Stomach (tissue), 9 donors: ENCODE data around the gene RALGDS. TPM values are rescaled to one million over a fixed set of nuclear protein-coding genes. Genes with fewer than 3 reads are reported as not detected.
A peak's percentile ranks its signal among the peaks of the same experiment; 100 is the strongest.

ENCODE experiments used
- DNase-seq, 2 donors: peaks; one replicate each; pipeline versions ENCODE4 v3.0.0 to v3.0.0-alpha.2; 2013 to 2019
- H3K27ac ChIP-seq, 5 donors: fragments of 200-600 bp in 4 of 5; sonication (generic) in 4 of 5; one replicate each; pipeline ENCODE4 v1.5.1; 2013 to 2019; ENCODE audit warnings: mild to moderate bottlenecking in 1 of 5, moderate library complexity in 1 of 5
- H3K27me3 ChIP-seq, 3 donors: fragments of 200-600 bp; sonication (generic); one replicate each; pipeline ENCODE4 v1.5.1; 2017 to 2019; ENCODE audit warnings: mixed run types in 1 of 3
- H3K36me3 ChIP-seq, 4 donors: fragments of 200-600 bp; sonication (generic); 1 replicate in 3 of 4; 2 replicates in 1 of 4; pipeline ENCODE4 v1.5.1; 2016 to 2019
- H3K4me1 ChIP-seq, 4 donors: fragments of 200-600 bp; sonication (generic); one replicate each; pipeline ENCODE4 v1.5.1; 2016 to 2019
- H3K4me3 ChIP-seq, 4 donors: fragments of 200-600 bp; sonication (generic) in 3 of 4; one replicate each; pipeline ENCODE4 v1.5.1; 2016 to 2019; ENCODE audit warnings: mild to moderate bottlenecking in 1 of 4
- H3K9me3 ChIP-seq, 4 donors: fragments of 200-600 bp; sonication (generic); one replicate each; pipeline ENCODE4 v1.5.1; 2016 to 2019
- EP300 ChIP-seq: sonication (generic); formaldehyde crosslinking; IDR thresholded peaks from one replicate; pipeline ENCODE4 v1.6.1; 2017; ENCODE audit warnings: antibody characterized with exemption
- POLR2A ChIP-seq, 4 donors: fragments of 450-650 bp; IDR thresholded peaks; one replicate each; pipeline ENCODE4 v1.6.1; 2016; ENCODE audit warnings: antibody characterized with exemption in 4 of 4, control low read depth in 2 of 4, mild to moderate bottlenecking in 1 of 4, moderate library complexity in 1 of 4
- POLR2AphosphoS5 ChIP-seq, 3 donors: sonication (generic); formaldehyde crosslinking; IDR thresholded peaks; one replicate each; pipeline ENCODE4 v1.6.1; 2016; ENCODE audit warnings: antibody characterized with exemption in 3 of 3
- WGBS, 5 donors: extraction: QIAGEN DNeasy Blood & Tissue Kit in 3 of 5; methylation state at CpG; one replicate each; pipeline versions ENCODE4 v1.1.5 to v1.1.7; 2013 to 2018; 5-methylcytosine and 5-hydroxymethylcytosine counted together
- intact Hi-C: fragments of 100-400 bp; cut with DNase I; formaldehyde crosslinking; loops from one replicate; pipeline ENCODE4 v1.15.1; 2023; ENCODE audit warnings: low total_unique reads
- polyA plus RNA-seq, 3 donors: library from polyadenylated mRNA; stranded (reverse); fragments of 200-250 nt; gene quantifications; one replicate each; pipeline ENCODE4 v1.2.3, GENCODE V29; 2013
- total RNA-seq, 5 donors: library from RNA; depleted of rRNA; stranded (reverse); fragments of >200 nt; gene quantifications; one replicate each; pipeline versions ENCODE4 v1.1.0 to v1.2.3, GENCODE V29; 2014 to 2016
- TF ChIP-seq, protein P1 (sequence below), 7 experiments: fragments of 450-650 bp in 4 of 7; fragments of 200-600 bp in 3 of 7; sonication (generic) in 3 of 7; IDR thresholded peaks; one replicate each; pipeline ENCODE4 v1.5.1; 2016 to 2019; ENCODE audit warnings: antibody characterized with exemption in 7 of 7, control low read depth in 2 of 7, mild to moderate bottlenecking in 1 of 7
- donor health status: healthy with polysubstance abuse.
- donor health status: Bipolar disorder and iron deficiency.
- donor health status: healthy.

Gene RALGDS
- total and polyA plus RNA-seq, 8 donors: 20.5 to 242 (median 43.6) TPM

- H3K4me3 ChIP-seq: peak overlapping the region in 3 of 4 donors; percentile 34 to 44 (median 40)
- intact Hi-C loops: loop anchor here (10.0 kb wide), 1 partner anchor 100 kb away; no protein-coding TSS in a partner anchor
- WGBS, 5 donors: 66 to 80% (median 74%) methylated on average over 19 of the region's 19 CpGs
Observed at GRCh38 chr9:133144904-133145851, 24.1 kb upstream of the RALGDS start.

DNA sequence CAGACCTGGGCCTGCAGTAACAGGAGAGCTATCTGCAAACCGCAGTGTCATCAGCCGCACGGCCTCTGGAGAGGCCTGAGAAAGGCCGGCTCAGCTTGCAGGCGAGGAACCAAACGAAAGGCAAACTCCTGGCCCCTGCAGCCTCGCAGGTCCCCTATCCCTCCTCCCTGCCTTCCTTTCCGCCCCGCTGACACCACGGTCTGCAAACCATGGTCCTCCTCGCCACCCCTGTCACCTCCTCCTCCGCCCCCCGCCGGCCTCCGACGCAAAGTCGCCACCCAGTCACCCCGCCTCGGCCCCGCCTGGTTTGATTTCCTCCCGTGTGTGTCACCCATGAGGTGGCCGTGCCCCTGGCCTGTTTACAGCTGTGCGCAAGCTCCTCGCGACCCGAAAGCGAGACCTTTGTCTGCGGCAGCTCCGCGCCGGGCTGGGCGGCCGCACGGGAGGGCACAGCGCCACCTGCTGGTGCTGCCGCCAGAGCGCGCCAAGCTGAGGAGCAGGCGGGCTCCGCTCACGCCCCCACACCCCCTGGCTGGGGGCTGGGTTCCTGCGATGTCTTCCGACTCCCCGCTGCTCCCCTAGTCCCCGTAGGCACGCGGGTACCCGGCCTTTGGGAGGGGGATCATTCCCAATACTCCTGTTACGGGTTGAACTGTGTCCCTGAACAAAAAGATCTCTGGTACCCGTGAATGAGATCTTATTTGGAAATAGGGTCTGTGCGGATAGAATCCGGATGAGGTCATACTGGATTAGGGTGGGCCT is 23.3 kb upstream of the RALGDS start:
- H3K27ac ChIP-seq: peak overlapping the region; percentile 60 to 77 (median 71)

More at GRCh38 chr9:133144904-133145851, 24.1 kb upstream of the RALGDS start:
- Histone ChIP-seq H3K4me1 (peaks cover 52 to 87% (median 82%) of the 10 kb centered on the region in 4 donors), H3K27ac (peak overlapping the region in 3 of 5 donors; percentile 71 to 77 (median 73)), H3K27me3 (no peaks in the 10 kb centered on the region), H3K9me3 (no peaks in the 10 kb centered on the region), H3K36me3 (no peaks in the 10 kb centered on the region)
- no peak for TF ChIP-seq POLR2A (IDR thresholded peaks at IDR 0.05)
- TF ChIP-seq EP300: no peak
- TF ChIP-seq, protein P1, sequence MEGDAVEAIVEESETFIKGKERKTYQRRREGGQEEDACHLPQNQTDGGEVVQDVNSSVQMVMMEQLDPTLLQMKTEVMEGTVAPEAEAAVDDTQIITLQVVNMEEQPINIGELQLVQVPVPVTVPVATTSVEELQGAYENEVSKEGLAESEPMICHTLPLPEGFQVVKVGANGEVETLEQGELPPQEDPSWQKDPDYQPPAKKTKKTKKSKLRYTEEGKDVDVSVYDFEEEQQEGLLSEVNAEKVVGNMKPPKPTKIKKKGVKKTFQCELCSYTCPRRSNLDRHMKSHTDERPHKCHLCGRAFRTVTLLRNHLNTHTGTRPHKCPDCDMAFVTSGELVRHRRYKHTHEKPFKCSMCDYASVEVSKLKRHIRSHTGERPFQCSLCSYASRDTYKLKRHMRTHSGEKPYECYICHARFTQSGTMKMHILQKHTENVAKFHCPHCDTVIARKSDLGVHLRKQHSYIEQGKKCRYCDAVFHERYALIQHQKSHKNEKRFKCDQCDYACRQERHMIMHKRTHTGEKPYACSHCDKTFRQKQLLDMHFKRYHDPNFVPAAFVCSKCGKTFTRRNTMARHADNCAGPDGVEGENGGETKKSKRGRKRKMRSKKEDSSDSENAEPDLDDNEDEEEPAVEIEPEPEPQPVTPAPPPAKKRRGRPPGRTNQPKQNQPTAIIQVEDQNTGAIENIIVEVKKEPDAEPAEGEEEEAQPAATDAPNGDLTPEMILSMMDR (IDR thresholded peaks at IDR 0.05): no peak
- TF ChIP-seq POLR2AphosphoS5 (IDR thresholded peaks at IDR 0.05): no peak
- no peak for DNase-seq

DNA sequence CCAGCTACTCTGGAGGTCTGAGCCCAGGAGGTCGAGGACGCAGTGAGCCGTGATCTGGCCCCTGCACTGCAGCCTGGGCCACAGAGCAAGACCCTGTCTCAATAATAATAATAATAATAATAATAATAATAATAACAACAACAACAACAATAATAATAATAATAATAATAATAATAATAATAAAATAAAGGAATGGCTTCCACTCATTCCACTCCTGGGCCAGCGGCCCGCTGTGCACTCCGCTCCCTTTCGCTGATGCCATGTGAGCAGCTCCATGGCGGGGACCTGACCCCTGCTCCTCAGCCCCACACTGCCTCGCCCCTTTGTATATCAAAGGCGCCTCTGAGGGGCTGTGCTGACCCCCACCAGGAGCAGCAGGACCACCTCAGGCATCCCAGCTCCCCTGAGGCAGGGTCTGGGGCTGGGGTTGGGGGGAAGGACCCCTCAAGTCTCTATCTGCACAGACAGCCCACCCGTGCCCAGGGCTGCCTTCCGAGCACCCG is 22.6 kb upstream of the RALGDS start:
- Histone ChIP-seq H3K36me3 (no peaks in the 10 kb centered on the region), H3K27ac (peak overlapping the region; percentile 60 to 77 (median 71)), H3K4me1 (peaks cover 52 to 93% (median 86%) of the 10 kb centered on the region in 4 donors), H3K4me3 (peak overlapping the region; percentile 34 to 44 (median 42)), H3K9me3 (no peaks in the 10 kb centered on the region), H3K27me3 (no peaks in the 10 kb centered on the region)
- intact Hi-C loops: loop anchor here (10.0 kb wide), 1 partner anchor 99 kb away; no protein-coding TSS in a partner anchor
- TF ChIP-seq POLR2AphosphoS5 (IDR thresholded peaks at IDR 0.05) (no peak), EP300 (no peak), POLR2A (IDR thresholded peaks at IDR 0.05) (no peak)
- TF ChIP-seq, protein P1 (IDR thresholded peaks at IDR 0.05): no peak
- WGBS, 5 donors: 84 to 89% (median 84%) methylated on average over 11 to 13 of the region's 13 CpGs
- DNase-seq: peak in 1 of 2 donors; percentile 24

More for the DNA sequence above, 23.3 kb upstream of the RALGDS start:
- H3K4me1 ChIP-seq: peaks cover 52 to 88% (median 82%) of the 10 kb centered on the region in 4 donors
- peak; percentile 86 to 96 for DNase-seq
- intact Hi-C loops: loop anchor here (10.0 kb wide), 1 partner anchor 100 kb away; no protein-coding TSS in a partner anchor
- WGBS, 5 donors: 2 to 8% (median 7%) methylated on average over 41 to 52 of the region's 52 CpGs
- TF ChIP-seq EP300 (no peak), POLR2A (IDR thresholded peaks at IDR 0.05) (no peak), POLR2AphosphoS5 (IDR thresholded peaks at IDR 0.05) (peak in 2 of 3 donors; percentile 43 to 91)
- TF ChIP-seq, protein P1 (IDR thresholded peaks at IDR 0.05): peak in 6 of 7 experiments; percentile 88 to 100 (median 97)
- H3K27me3 ChIP-seq: no peaks in the 10 kb centered on the region
- H3K9me3 ChIP-seq: no peaks in the 10 kb centered on the region
- no peaks in the 10 kb centered on the region for H3K36me3 ChIP-seq
- H3K4me3 ChIP-seq: peak overlapping the region; percentile 34 to 44 (median 42)
